Activated CD4-positive, alpha-beta memory T cell treated with anti-CD3 and anti-CD28 coated beads, Interleukin-2, amount 10 ng/mL, durations not matched to agents 7 days and 5 days (primary cell): ENCODE measurements around the gene MEGF11. TPM values are rescaled to one million over a fixed set of nuclear protein-coding genes. Genes with fewer than 3 reads are reported as not detected.

Experiments used
- CTCF ChIA-PET: fragments of 350-600 bp; sonication (Branson Sonifier 250); formaldehyde crosslinking; loops from one replicate; lab custom pipeline; 2021; ENCODE audit warnings: antibody characterized with exemption, inconsistent platforms; lab: Charles Lee
- POLR2A ChIA-PET: fragments of 350-600 bp; sonication (Branson Sonifier 250); formaldehyde crosslinking; loops from one replicate; lab custom pipeline; 2021; ENCODE audit warnings: antibody characterized with exemption; lab: Charles Lee
- DNase-seq: peaks from one replicate; pipeline ENCODE4 v3.0.0-alpha.2; 2020
- H3K27ac Mint-ChIP-seq: one replicate; pipeline ENCODE4 v1.8.0; 2021; ENCODE audit warnings: mild to moderate bottlenecking, mixed read lengths
- H3K27me3 Mint-ChIP-seq: one replicate; pipeline ENCODE4 v1.8.0; 2021; ENCODE audit warnings: mixed read lengths
- H3K36me3 Mint-ChIP-seq: one replicate; pipeline ENCODE4 v1.8.0; 2021; ENCODE audit warnings: low read depth, mixed read lengths
- H3K4me1 Mint-ChIP-seq: one replicate; pipeline ENCODE4 v1.8.0; 2021; ENCODE audit warnings: mixed read lengths
- H3K4me3 Mint-ChIP-seq: one replicate; pipeline ENCODE4 v1.8.0; 2021; ENCODE audit warnings: mild to moderate bottlenecking, mixed read lengths
- H3K9me3 Mint-ChIP-seq: one replicate; pipeline ENCODE4 v1.8.0; 2021; ENCODE audit warnings: mixed read lengths
- total RNA-seq, 2 experiments: library from RNA; stranded (reverse); gene quantifications; one replicate each; pipeline ENCODE4 v1.2.3, GENCODE V29; 2021

MEGF11 gene
- total RNA-seq, 2 experiments from 2014 or later, result not detected

GRCh38 chr15:66231394-66232266 is 21.9 kb downstream of the MEGF11 start:
- CTCF ChIA-PET, result interaction anchor here (1.0 kb wide), 1 partner anchor 13 kb away, joined by 4 read pairs; no protein-coding TSS in a partner anchor
- H3K9me3 Mint-ChIP-seq, result no peaks in the 10 kb centered on the region
- no peaks in the 10 kb centered on the region for H3K4me1 Mint-ChIP-seq
- H3K27ac Mint-ChIP-seq, result no peak overlapping the region
- no peak for DNase-seq
- no peaks in the 10 kb centered on the region for H3K36me3 Mint-ChIP-seq
- no peak overlapping the region for H3K4me3 Mint-ChIP-seq
- POLR2A ChIA-PET, result no interaction called here
- H3K27me3 Mint-ChIP-seq, result peaks cover 15% of the 10 kb centered on the region

- DNase-seq, result no peak
- H3K27me3 Mint-ChIP-seq, result peaks cover 7% of the 10 kb centered on the region
- H3K27ac Mint-ChIP-seq, result no peak overlapping the region
- ChIA-PET CTCF (no interaction called here), POLR2A (no interaction called here)
- H3K36me3 Mint-ChIP-seq, result no peaks in the 10 kb centered on the region
- no peak overlapping the region for H3K4me3 Mint-ChIP-seq
- H3K4me1 Mint-ChIP-seq, result no peaks in the 10 kb centered on the region
- no peaks in the 10 kb centered on the region for H3K9me3 Mint-ChIP-seq
Observed at GRCh38 chr15:66229790-66230465, 23.6 kb downstream of the MEGF11 start.

DNA sequence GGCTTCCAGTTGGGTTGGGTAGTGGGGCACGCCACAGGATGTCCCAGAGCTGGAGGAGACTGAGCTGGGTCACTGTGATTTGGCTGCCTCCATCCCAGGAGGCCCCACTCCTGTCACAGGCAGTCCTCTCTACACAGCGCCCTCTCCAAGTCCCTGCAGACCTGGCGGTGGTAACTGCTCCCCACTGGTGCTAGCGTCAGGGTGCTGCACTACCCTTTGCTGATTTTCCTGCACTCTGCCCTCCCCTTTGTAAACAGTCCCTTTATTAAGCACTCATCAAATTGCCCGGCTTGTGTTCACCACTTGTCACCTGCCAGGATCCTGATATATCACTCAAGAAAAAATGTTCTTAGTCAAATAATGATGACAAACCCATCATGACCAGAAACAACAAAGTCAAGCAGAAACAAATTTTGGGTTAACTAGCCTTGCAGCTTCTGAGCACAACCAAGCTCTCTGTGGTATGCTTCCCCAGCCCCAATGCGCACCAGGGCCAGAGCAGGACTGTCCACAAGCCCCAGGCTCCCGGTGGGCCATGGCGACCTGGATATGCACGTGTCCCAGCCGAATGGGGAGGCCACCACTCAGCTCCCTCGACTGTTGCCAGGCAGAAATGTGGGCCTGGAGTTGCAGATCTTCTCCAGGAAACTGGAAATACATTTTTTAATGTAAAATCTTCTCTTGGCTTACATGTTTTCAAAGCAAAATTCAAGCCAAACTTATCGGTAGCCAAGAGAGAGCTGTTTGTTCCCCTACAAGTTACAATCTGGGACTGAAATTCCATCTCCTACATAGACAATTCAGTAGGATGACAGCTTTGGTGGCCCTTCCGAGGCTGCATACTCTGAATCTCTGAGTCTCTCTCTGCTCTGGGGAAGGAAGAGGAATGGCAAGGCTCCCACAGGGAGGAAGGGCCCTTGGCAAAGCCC is 24.5 kb downstream of the MEGF11 start:
- Mint-ChIP-seq H3K27ac (no peak overlapping the region), H3K4me3 (no peak overlapping the region), H3K36me3 (no peaks in the 10 kb centered on the region), H3K9me3 (no peaks in the 10 kb centered on the region), H3K27me3 (peaks cover 7% of the 10 kb centered on the region), H3K4me1 (no peaks in the 10 kb centered on the region)
- POLR2A ChIA-PET, result no interaction called here
- DNase-seq, result no peak
- CTCF ChIA-PET, result no interaction called here

DNA sequence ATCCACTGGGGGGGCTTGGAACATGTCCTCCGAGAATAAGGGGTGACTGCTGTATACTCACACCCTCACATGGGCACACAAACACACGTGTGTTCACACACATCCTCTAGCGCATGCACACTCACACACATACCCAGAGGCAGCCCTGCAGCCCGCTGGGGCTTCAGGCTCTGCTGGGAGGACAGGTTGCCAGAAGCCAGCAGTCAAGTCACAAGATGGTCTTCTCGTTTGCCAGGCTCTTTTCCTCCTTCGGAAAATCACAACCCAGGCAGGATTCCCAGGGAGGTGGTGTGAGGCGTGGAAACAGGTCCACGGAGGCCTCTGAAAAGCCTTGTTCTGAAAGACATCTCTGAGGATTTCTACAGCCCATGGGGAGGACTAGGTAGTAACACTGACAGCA is 26.8 kb downstream of the MEGF11 start:
- H3K4me1 Mint-ChIP-seq, result no peaks in the 10 kb centered on the region
- no peak overlapping the region for H3K27ac Mint-ChIP-seq
- CTCF ChIA-PET, result no interaction called here
- DNase-seq, result no peak
- H3K9me3 Mint-ChIP-seq, result no peaks in the 10 kb centered on the region
- H3K27me3 Mint-ChIP-seq, result peaks cover 10% of the 10 kb centered on the region
- no peaks in the 10 kb centered on the region for H3K36me3 Mint-ChIP-seq
- no peak overlapping the region for H3K4me3 Mint-ChIP-seq
- POLR2A ChIA-PET, result no interaction called here

GRCh38 chr15:66225656-66226274 is 27.8 kb downstream of the MEGF11 start:
- ChIA-PET CTCF (no interaction called here), POLR2A (no interaction called here)
- Mint-ChIP-seq H3K4me1 (no peaks in the 10 kb centered on the region), H3K9me3 (no peaks in the 10 kb centered on the region), H3K36me3 (no peaks in the 10 kb centered on the region), H3K27ac (no peak overlapping the region), H3K4me3 (no peak overlapping the region), H3K27me3 (peaks cover 8% of the 10 kb centered on the region)
- DNase-seq, result no peak

DNA sequence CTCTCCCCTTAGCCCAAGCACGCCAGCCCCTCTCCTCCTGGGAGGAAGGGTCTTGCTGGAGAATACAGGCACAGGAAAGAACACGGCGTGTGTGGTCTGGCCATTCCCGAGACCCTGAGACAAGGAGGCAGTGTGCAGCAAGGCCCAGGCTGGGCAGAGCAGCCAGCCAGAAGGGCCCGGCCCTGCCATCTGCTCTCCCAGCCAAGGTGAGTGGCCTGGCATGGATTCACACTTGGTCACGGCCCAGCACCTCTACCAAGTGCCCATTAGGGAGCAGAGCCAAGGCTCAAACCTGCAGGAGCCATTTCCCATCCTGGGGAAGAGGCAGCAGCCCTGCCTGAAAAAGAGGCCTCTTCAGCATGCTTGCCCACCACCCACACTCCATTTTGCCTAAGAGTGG is 28.6 kb downstream of the MEGF11 start:
- Mint-ChIP-seq H3K9me3 (no peaks in the 10 kb centered on the region), H3K36me3 (no peaks in the 10 kb centered on the region), H3K27ac (no peak overlapping the region), H3K4me1 (no peaks in the 10 kb centered on the region), H3K27me3 (peaks cover 5% of the 10 kb centered on the region), H3K4me3 (no peak overlapping the region)
- DNase-seq, result no peak
- ChIA-PET POLR2A (no interaction called here), CTCF (no interaction called here)

GRCh38 chr15:66222273-66223198 is 31.0 kb downstream of the MEGF11 start:
- no peak for DNase-seq
- Mint-ChIP-seq H3K4me3 (no peak overlapping the region), H3K27me3 (peaks cover 8% of the 10 kb centered on the region), H3K36me3 (no peaks in the 10 kb centered on the region), H3K27ac (no peak overlapping the region), H3K4me1 (no peaks in the 10 kb centered on the region), H3K9me3 (no peaks in the 10 kb centered on the region)
- ChIA-PET POLR2A (no interaction called here), CTCF (no interaction called here)

GRCh38 chr15:66221126-66221525 is 32.4 kb downstream of the MEGF11 start:
- POLR2A ChIA-PET, result no interaction called here
- Mint-ChIP-seq H3K4me1 (no peaks in the 10 kb centered on the region), H3K27me3 (peaks cover 8% of the 10 kb centered on the region), H3K4me3 (no peak overlapping the region), H3K36me3 (no peaks in the 10 kb centered on the region), H3K9me3 (no peaks in the 10 kb centered on the region), H3K27ac (no peak overlapping the region)
- DNase-seq, result no peak
- CTCF ChIA-PET, result no interaction called here

DNA sequence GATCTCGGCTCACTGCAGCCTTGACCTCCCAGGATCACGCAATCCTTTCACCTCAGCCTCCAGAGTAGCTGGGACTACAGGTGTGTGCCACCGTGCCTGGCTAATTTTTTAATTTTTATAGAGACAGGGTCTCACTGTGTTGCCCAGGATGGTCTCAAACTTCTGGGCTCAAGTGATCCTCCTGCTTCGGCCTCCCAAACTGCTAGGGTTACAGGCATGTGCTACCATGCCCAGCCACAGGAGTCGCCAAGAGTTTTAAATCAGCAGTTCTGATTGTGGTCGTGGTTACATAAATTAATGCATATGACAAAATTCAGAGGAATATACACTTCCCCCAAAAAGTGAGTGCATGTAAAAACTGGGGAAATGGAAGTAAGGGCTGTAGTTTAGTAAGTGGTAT is 32.9 kb downstream of the MEGF11 start:
- peaks cover 8% of the 10 kb centered on the region for H3K27me3 Mint-ChIP-seq
- POLR2A ChIA-PET, result no interaction called here
- CTCF ChIA-PET, result no interaction called here
- no peaks in the 10 kb centered on the region for H3K4me1 Mint-ChIP-seq
- H3K9me3 Mint-ChIP-seq, result no peaks in the 10 kb centered on the region
- DNase-seq, result no peak
- H3K27ac Mint-ChIP-seq, result no peak overlapping the region
- H3K4me3 Mint-ChIP-seq, result no peak overlapping the region
- no peaks in the 10 kb centered on the region for H3K36me3 Mint-ChIP-seq

GRCh38 chr15:66219339-66219738 is 34.2 kb downstream of the MEGF11 start:
- POLR2A ChIA-PET, result no interaction called here
- Mint-ChIP-seq H3K4me1 (no peaks in the 10 kb centered on the region), H3K9me3 (no peaks in the 10 kb centered on the region), H3K27ac (no peak overlapping the region), H3K4me3 (no peak overlapping the region), H3K36me3 (no peaks in the 10 kb centered on the region), H3K27me3 (peaks cover 8% of the 10 kb centered on the region)
- CTCF ChIA-PET, result interaction anchor here (1.2 kb wide), 1 partner anchor 13 kb away, joined by 4 read pairs; no protein-coding TSS in a partner anchor
- no peak for DNase-seq

DNA sequence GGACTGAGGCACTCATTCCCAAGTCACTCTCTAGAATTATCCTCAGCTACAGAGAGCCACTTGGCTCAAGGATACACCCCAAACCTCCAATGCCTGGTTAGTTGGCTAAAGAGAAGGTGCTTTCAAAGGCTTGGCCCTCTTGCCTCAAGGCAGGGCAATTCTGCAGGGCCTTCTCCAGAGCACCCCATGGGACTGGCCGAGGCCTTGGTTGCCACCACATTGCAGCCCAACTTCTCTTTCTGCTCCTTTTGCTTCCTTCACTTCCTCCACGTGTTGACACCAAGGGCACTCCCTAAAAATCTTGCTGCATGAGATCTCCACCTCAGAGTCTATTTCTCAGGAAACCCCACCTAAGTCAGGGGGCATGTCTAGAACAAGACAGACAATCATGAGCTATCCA is 36.7 kb downstream of the MEGF11 start:
- POLR2A ChIA-PET, result no interaction called here
- H3K4me1 Mint-ChIP-seq, result no peaks in the 10 kb centered on the region

DNA sequence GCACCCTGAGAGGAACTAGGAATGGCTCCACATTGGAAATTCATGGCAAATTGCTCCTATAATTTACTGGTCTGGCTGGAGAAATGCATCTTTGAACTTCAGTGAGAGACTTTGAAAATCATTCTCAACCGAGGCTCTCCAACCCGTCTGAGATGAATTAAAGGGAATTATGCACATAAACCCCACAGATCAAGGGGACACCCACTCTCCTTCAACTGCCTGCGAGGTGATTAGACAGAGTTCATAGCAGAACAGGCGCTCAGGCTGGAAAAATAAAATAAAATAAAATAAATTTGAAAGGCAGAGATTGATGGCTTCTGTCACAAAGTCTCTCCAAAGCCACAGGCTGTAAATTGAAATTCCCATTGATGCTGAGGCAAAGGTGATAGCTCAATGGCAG is 37.7 kb downstream of the MEGF11 start:
- peaks cover 3% of the 10 kb centered on the region for H3K27me3 Mint-ChIP-seq
- CTCF ChIA-PET, result no interaction called here
- H3K4me1 Mint-ChIP-seq, result no peaks in the 10 kb centered on the region
- no peak for DNase-seq
- no peak overlapping the region for H3K27ac Mint-ChIP-seq
- POLR2A ChIA-PET, result no interaction called here
- H3K36me3 Mint-ChIP-seq, result no peaks in the 10 kb centered on the region
- H3K4me3 Mint-ChIP-seq, result no peak overlapping the region
- no peaks in the 10 kb centered on the region for H3K9me3 Mint-ChIP-seq

More for the DNA sequence above, 36.7 kb downstream of the MEGF11 start:
- CTCF ChIA-PET, result no interaction called here
- H3K27ac Mint-ChIP-seq, result no peak overlapping the region
- no peaks in the 10 kb centered on the region for H3K36me3 Mint-ChIP-seq
- no peak overlapping the region for H3K4me3 Mint-ChIP-seq
- peaks cover 3% of the 10 kb centered on the region for H3K27me3 Mint-ChIP-seq
- no peak for DNase-seq
- no peaks in the 10 kb centered on the region for H3K9me3 Mint-ChIP-seq
